Activated naive CD4-positive, alpha-beta T cell treated with anti-CD3 and anti-CD28 coated beads for 36 hours (primary cell): Measurements from ENCODE around the gene HMCN1. TPM values are rescaled to one million over a fixed set of nuclear protein-coding genes. Genes with fewer than 3 reads are reported as not detected.
"Not testable (repeated sequence)": the region's sequence is repeated elsewhere in the genome, so short reads cannot be mapped to it uniquely, and the experiment has no call there.

Experiments
- CTCF ChIA-PET: fragments of 350-600 bp; sonication (Branson Sonifier 250); formaldehyde crosslinking; loops from one replicate; lab custom pipeline; 2021; ENCODE audit warnings: antibody characterized with exemption; lab: Charles Lee
- DNase-seq: peaks from one replicate; pipeline ENCODE4 v3.0.0-alpha.2; 2020
- H3K27ac Mint-ChIP-seq: one replicate; pipeline ENCODE4 v1.8.0; 2021; ENCODE audit warnings: mild to moderate bottlenecking, mixed read lengths
- H3K27me3 Mint-ChIP-seq: one replicate; pipeline ENCODE4 v1.8.0; 2021; ENCODE audit warnings: low read depth, mixed read lengths
- H3K36me3 Mint-ChIP-seq: one replicate; pipeline ENCODE4 v1.8.0; 2021; ENCODE audit warnings: low read depth, mixed read lengths
- H3K4me1 Mint-ChIP-seq: one replicate; pipeline ENCODE4 v1.8.0; 2021; ENCODE audit warnings: low read depth, mixed read lengths
- H3K4me3 Mint-ChIP-seq: one replicate; pipeline ENCODE4 v1.8.0; 2021; ENCODE audit warnings: mild to moderate bottlenecking, moderate library complexity, mixed read lengths
- H3K9me3 Mint-ChIP-seq: one replicate; pipeline ENCODE4 v1.8.0; 2021; ENCODE audit warnings: mixed read lengths
- intact Hi-C: fragments of 100-400 bp; cut with micrococcal nuclease; formaldehyde crosslinking; loops from one replicate; pipeline ENCODE4 v1.15.1; 2023
- total RNA-seq, 2 experiments: library from RNA; stranded (reverse); gene quantifications; one replicate each; pipeline ENCODE4 v1.2.3, GENCODE V29; 2021

Gene HMCN1
- total RNA-seq, 2 experiments from 2014 or later: 0.12 TPM; not detected in 1

DNA sequence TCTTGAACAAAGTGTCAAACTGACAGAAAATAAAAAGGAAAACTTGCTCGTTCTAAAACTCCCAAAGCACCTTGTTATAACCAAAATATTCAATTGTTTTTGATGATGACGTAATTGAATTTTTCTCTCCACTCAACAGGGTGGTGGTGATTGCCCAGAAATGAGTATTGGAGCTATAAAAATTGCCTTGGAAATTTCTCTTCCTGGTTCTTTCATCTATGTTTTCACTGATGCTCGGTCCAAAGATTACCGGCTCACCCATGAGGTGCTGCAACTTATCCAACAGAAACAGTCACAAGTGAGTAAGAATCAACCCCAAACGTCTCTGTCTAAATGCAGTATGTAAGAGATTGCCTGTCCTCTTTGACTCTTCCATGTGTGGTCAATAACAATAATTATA lies 130.1 kb downstream of the HMCN1 start:
- DNase-seq: no peak
- peaks cover 15% of the 10 kb centered on the region for H3K27me3 Mint-ChIP-seq
- no peaks in the 10 kb centered on the region for H3K36me3 Mint-ChIP-seq
- intact Hi-C loops: no loop called here
- no peak overlapping the region for H3K27ac Mint-ChIP-seq
- H3K4me3 Mint-ChIP-seq: no peak overlapping the region
- no peaks in the 10 kb centered on the region for H3K9me3 Mint-ChIP-seq
- CTCF ChIA-PET: no interaction called here
- H3K4me1 Mint-ChIP-seq: no peaks in the 10 kb centered on the region

DNA sequence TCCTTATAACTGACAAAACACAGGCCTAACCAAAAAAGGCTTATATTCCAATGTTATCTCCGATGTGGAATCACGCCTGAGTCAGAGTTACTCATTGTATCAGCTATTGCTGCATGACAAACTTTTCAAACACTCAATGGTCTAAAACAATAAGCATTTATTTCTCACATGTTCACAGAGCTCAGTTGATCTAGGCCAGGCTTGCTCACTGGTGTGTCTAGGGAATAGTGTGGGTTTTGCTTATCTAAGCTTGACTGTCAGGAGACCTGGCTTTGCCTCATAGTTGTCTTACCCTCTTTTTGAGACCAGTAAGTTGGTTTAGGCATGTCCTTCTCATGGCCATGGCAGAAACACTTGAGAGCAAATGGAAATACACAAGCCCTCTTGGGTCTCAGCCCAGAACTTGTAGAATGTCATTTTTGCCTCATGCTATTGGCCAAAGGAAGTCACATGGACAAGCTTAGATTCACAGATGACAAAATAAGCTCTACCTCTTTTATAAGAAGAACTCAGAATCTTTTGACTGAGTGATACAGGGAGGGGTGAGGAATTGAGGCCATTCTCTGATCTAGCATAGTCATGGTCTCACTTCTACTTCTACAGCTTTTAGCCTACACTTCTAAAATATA lies 130.8 kb downstream of the HMCN1 start:
- Mint-ChIP-seq H3K4me3 (no peak overlapping the region), H3K4me1 (no peaks in the 10 kb centered on the region), H3K36me3 (no peaks in the 10 kb centered on the region), H3K27ac (no peak overlapping the region), H3K27me3 (peaks cover 17% of the 10 kb centered on the region), H3K9me3 (no peaks in the 10 kb centered on the region)
- no peak for DNase-seq
- intact Hi-C loops: no loop called here
- CTCF ChIA-PET: interaction anchor here (0.7 kb wide), 1 partner anchor 9 kb away, joined by 3 read pairs; no protein-coding TSS in a partner anchor

DNA sequence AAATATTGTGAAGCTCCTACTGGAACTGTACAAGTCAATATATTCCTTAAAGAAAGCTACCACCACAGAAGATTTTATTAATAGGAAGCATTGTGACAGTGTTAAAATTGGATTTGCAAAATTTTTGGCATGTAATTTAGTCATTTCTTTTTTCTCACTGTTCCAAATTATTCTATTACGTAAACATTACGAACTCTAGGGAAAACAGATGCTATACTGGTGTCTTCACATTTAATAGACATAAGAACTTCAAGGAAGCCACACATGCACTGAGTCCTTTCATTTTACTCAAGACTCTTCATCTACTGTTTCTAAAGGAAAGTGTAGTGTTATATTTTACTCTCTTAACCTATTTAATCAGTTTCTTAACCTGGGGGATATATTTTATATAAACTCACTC lies 135.4 kb downstream of the HMCN1 start:
- Mint-ChIP-seq H3K36me3 (no peaks in the 10 kb centered on the region), H3K4me3 (no peak overlapping the region), H3K9me3 (no peaks in the 10 kb centered on the region), H3K4me1 (no peaks in the 10 kb centered on the region), H3K27me3 (peaks cover 5% of the 10 kb centered on the region), H3K27ac (no peak overlapping the region)
- CTCF ChIA-PET: interaction anchor here (0.5 kb wide), 1 partner anchor 977 kb away, joined by 4 read pairs; no protein-coding TSS in a partner anchor
- no peak for DNase-seq
- intact Hi-C loops: no loop called here

DNA sequence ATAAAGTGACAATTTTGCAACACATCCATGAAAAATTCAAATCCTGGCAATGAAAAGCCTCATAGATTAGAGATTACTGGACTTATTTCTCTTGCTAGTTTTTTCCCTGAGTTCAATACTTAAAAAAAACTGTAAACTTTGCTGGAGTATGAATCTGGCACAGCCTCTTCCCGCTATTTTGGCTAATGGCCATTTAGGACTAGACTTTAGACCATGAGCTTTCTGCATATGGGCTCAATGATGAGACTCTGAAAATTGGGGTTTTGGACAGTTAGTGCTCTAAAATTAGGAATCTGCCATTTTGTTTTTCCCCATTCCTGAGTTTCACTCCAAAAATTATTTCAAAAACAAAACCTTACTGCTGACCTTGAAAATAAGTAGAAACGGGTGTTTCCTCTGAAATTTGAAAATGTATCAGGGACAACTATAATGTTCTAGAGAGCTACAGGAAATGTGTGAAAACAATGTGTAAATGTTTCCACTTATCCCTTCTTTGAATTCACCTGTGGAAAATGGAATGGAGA lies 137.5 kb downstream of the HMCN1 start:
- peaks cover 5% of the 10 kb centered on the region for H3K27me3 Mint-ChIP-seq
- H3K4me3 Mint-ChIP-seq: no peak overlapping the region
- no peaks in the 10 kb centered on the region for H3K9me3 Mint-ChIP-seq
- no peaks in the 10 kb centered on the region for H3K36me3 Mint-ChIP-seq
- intact Hi-C loops: no loop called here
- no peaks in the 10 kb centered on the region for H3K4me1 Mint-ChIP-seq
- CTCF ChIA-PET: interaction anchor here (0.7 kb wide), 1 partner anchor 852 kb away, joined by 4 read pairs; no protein-coding TSS in a partner anchor
- no peak for DNase-seq
- H3K27ac Mint-ChIP-seq: no peak overlapping the region

DNA sequence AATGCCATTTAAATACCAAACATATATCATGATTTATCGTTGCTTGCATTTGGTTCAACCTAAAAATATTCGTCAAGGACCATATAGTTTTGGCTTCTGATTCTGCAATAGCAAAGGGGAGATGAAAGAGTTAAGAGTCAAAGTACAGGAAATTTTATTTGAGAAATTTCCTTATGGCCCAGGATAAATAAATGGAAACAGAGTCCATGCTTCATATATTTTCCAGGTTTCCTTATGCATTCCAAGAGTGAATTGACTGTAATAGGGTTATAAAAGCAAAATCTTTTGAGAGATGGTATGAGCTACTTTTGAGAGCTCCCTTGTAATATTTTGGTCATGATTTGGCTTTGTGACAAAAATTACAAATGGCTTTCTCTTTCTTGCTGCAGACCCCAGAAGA lies 140.1 kb downstream of the HMCN1 start:
- H3K27me3 Mint-ChIP-seq: peaks cover 2% of the 10 kb centered on the region
- H3K4me3 Mint-ChIP-seq: no peak overlapping the region
- intact Hi-C loops: no loop called here
- no peak overlapping the region for H3K27ac Mint-ChIP-seq
- CTCF ChIA-PET: interaction anchor here (0.7 kb wide), 1 partner anchor 12 kb away, joined by 3 read pairs; no protein-coding TSS in a partner anchor
- H3K9me3 Mint-ChIP-seq: no peaks in the 10 kb centered on the region
- no peaks in the 10 kb centered on the region for H3K4me1 Mint-ChIP-seq
- no peaks in the 10 kb centered on the region for H3K36me3 Mint-ChIP-seq
- no peak for DNase-seq

DNA sequence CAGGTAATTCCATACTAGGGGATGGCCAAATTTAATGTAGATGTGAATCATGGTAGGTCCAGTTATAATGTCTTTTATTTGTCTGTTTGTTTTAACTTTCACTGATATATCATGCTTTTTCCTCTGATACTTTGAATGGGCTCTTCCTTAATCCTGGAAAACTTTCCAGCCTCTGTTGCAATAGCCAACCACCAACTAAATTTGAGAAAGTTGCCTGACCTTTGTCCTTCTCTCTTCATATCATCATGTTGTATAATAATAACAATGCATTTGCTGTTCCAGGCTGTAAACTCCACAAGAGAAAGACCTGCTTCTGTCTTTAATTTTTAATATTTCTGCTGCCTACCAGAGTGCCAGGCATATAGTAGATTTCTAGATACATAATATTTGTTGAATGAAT lies 146.1 kb downstream of the HMCN1 start:
- no peaks in the 10 kb centered on the region for H3K36me3 Mint-ChIP-seq
- H3K27ac Mint-ChIP-seq: no peak overlapping the region
- CTCF ChIA-PET: no interaction called here
- no peaks in the 10 kb centered on the region for H3K27me3 Mint-ChIP-seq
- intact Hi-C loops: no loop called here
- no peaks in the 10 kb centered on the region for H3K9me3 Mint-ChIP-seq
- DNase-seq: no peak
- no peaks in the 10 kb centered on the region for H3K4me1 Mint-ChIP-seq
- no peak overlapping the region for H3K4me3 Mint-ChIP-seq

DNA sequence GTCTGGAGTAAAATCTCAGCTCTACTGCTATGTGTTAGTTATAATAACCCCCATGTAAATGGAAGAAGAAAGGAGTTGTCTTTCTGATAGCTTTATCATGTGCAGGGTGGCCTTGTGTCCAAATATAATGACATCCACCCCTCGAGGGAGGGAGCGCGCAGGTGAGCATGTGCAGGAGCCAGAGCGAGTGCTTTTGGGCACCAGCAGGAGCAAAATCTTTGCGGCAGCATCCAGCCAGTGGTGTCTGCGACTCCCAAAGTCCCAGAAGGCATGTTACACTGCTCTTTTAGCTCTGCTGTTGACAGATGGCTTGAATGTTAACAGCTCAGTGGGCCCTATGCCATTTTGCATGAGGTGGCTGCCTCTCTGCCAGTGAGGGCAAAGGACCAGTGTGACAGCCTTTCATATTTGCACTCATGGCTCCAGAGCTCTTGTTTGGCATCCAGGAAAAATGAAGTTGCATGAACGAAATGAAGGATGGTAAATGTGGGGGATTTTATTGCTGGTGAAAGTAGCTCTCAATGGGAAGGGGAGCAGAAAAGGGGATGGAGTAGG lies 146.7 kb downstream of the HMCN1 start:
- H3K36me3 Mint-ChIP-seq: no peaks in the 10 kb centered on the region
- no peak overlapping the region for H3K4me3 Mint-ChIP-seq
- H3K9me3 Mint-ChIP-seq: no peaks in the 10 kb centered on the region
- CTCF ChIA-PET: no interaction called here
- DNase-seq: no peak
- H3K27ac Mint-ChIP-seq: no peak overlapping the region
- H3K4me1 Mint-ChIP-seq: no peaks in the 10 kb centered on the region
- intact Hi-C loops: no loop called here
- H3K27me3 Mint-ChIP-seq: no peaks in the 10 kb centered on the region

DNA sequence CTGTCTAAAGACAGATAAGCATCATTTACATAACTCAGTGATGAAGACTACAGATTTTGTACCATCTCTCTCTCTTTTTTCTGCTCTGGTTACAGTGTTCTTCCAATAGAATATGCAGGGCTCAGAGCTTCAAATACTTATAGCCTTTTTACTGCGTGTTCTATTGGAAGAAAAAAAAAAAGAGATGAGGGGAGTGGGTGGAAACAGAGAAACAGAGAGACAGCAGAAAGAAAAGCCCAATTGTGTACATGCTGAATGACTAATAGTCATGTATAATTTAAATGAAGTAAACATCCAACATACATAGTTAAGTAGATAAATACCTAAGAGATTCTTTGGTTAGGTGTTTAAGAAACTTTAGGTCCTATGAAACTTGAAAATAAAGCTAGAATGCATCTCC lies 151.9 kb downstream of the HMCN1 start:
- Mint-ChIP-seq H3K9me3 (no peaks in the 10 kb centered on the region), H3K4me3 (no peak overlapping the region), H3K36me3 (no peaks in the 10 kb centered on the region), H3K4me1 (no peaks in the 10 kb centered on the region), H3K27me3 (no peaks in the 10 kb centered on the region), H3K27ac (no peak overlapping the region)
- CTCF ChIA-PET: interaction anchor here (0.6 kb wide), 1 partner anchor 12 kb away, joined by 3 read pairs; no protein-coding TSS in a partner anchor
- intact Hi-C loops: no loop called here
- DNase-seq: no peak

DNA sequence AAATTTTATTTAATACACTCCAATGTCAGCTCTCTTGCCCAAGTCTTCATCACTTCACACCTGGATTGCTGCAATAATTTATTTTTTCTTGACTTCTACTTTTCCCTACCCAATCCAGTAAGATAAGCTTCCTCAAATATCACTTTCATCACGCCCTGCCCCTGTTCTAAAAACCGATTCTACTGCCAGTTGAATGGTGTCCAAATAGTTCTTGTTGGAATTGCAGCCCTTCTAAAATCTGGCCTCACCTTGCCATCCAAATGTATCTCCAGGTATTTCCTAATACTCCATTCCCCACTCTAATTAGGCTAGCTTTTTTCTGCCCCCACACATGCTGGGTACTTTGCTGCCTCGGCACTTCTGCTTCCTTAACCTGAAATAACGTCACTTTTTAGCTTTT lies 152.5 kb downstream of the HMCN1 start:
- no peaks in the 10 kb centered on the region for H3K9me3 Mint-ChIP-seq
- H3K4me3 Mint-ChIP-seq: no peak overlapping the region
- CTCF ChIA-PET: interaction anchor here (0.6 kb wide), 1 partner anchor 12 kb away, joined by 3 read pairs; no protein-coding TSS in a partner anchor
- no peaks in the 10 kb centered on the region for H3K27me3 Mint-ChIP-seq
- no peaks in the 10 kb centered on the region for H3K36me3 Mint-ChIP-seq
- H3K27ac Mint-ChIP-seq: no peak overlapping the region
- no peak for DNase-seq
- intact Hi-C loops: no loop called here
- no peaks in the 10 kb centered on the region for H3K4me1 Mint-ChIP-seq

DNA sequence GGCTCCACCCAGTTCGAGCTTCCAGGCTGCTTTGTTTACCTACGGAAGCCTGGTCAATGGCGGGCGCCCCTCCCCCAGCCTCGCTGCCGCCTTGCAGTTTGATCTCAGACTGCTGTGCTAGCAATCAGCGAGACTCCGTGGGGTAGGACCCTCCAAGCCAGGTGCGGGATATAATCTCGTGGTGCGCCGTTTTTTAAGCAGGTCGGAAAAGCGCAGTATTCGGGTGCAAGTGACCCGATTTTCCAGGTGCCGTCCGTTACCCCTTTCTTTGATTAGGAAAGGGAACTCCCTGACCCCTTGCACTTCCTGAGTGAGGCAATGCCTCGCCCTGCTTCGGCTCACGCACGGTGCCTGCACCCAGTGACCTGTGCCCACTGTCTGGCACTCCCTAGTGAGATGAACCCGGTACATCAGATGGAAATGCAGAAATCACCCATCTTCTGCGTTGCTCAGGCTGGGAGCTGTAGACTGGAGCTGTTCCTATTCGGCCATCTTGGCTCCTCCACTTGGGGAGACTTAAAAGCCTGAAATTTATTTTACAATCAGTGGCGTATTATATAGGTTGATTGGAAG lies 158.7 kb downstream of the HMCN1 start:
- H3K4me1 Mint-ChIP-seq, H3K4me3 Mint-ChIP-seq, DNase-seq, CTCF ChIA-PET, H3K27me3 Mint-ChIP-seq, H3K27ac Mint-ChIP-seq, H3K36me3 Mint-ChIP-seq, H3K9me3 Mint-ChIP-seq, intact Hi-C loops: not testable (repeated sequence)

DNA sequence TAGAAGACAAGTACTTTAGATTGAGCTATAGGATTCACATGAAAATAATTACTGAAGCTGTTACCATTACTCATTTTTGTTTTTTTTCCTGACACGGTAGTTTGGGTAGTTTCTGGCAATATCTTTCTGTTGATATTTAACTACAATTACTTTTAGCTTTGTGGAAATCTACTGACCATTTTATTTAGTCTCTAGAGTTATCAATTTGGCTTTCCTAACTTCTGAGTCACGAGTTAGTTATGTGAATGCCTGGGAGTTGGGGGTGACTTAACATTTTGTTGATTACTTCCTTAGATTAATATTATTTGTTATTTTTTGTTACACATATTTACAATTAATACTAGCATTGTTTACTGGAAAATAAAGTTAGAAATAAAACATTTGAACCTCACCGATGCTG lies 160.6 kb downstream of the HMCN1 start:
- Mint-ChIP-seq H3K9me3 (peaks cover 1% of the 10 kb centered on the region), H3K4me1 (no peaks in the 10 kb centered on the region)
- CTCF ChIA-PET: no interaction called here

DNA sequence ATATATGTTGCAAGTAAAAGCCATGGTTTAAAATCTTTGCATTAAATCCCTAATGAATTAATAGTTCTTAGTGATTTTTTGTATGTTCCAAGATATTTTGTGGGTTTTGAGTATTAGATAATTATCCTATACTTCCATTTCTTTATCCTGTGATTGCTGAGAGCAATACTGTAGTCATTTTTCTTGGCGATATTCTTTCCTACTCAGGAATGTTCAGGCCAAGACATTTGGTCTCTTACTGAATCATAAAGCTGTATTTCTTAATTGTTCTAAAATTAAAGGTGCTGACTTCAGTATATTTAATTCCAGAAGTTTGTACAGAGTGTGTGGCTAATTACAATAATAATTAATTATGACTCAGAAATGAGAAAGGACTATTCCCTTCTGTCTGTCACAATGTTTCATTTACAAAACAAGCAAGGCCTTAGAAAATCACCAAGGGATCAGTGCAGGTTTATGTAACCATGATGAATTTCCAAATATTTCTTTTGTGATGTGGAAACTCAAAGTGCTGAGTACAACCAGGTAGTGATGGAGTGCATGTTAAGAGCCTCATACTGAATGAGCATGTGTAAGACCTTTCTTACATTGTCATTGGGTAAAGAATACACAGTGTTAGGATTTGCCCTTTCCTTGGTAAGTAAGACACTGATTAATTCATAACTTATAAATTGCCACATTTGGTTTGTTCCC lies 161.2 kb downstream of the HMCN1 start:
- intact Hi-C loops: no loop called here
- Mint-ChIP-seq H3K27me3 (no peaks in the 10 kb centered on the region), H3K4me3 (no peak overlapping the region), H3K4me1 (no peaks in the 10 kb centered on the region), H3K27ac (no peak overlapping the region), H3K36me3 (peaks cover 1% of the 10 kb centered on the region), H3K9me3 (peaks cover 1% of the 10 kb centered on the region)
- CTCF ChIA-PET: no interaction called here
- no peak for DNase-seq

More for the DNA sequence above, 160.6 kb downstream of the HMCN1 start:
- H3K27ac Mint-ChIP-seq: no peak overlapping the region
- intact Hi-C loops: no loop called here
- no peaks in the 10 kb centered on the region for H3K27me3 Mint-ChIP-seq
- H3K36me3 Mint-ChIP-seq: peaks cover 1% of the 10 kb centered on the region
- no peak overlapping the region for H3K4me3 Mint-ChIP-seq
- no peak for DNase-seq
